Neural cell (in vitro differentiated cells): ENCODE measurements around the gene LGALS4. TPM values are rescaled to one million over a fixed set of nuclear protein-coding genes. Genes with fewer than 3 reads are reported as not detected.

Experiments
- H2AFZ ChIP-seq: fragments of 200-600, 300-800 bp; sonication (generic), shearing (Covaris generic); 2 replicates; pipeline ENCODE4 v1.6.0; 2014; ENCODE audit warnings: low read depth, mild to moderate bottlenecking, antibody characterized with exemption, low read length, moderate library complexity
- H3F3A ChIP-seq: fragments of 200-600 bp; shearing (Covaris generic); 2 replicates; pipeline ENCODE4 v1.6.1; 2016; ENCODE audit warnings: mild to moderate bottlenecking, moderate library complexity, mixed read lengths, antibody characterized with exemption, low read length; ENCODE audit not compliant: insufficient read depth, poor library complexity, severe bottlenecking
- H3K27ac ChIP-seq: fragments of 200-600, 300-800 bp; sonication (generic), shearing (Covaris generic); 2 replicates; pipeline ENCODE4 v1.5.1; 2014; ENCODE audit warnings: mild to moderate bottlenecking, low read length, moderate library complexity
- H3K27me3 ChIP-seq: fragments of 300-800, 200-600 bp; sonication (generic), shearing (Covaris generic); 2 replicates; pipeline ENCODE4 v1.6.0; 2014; ENCODE audit warnings: mild to moderate bottlenecking, low read depth, low read length, moderate library complexity; ENCODE audit not compliant: insufficient read depth
- H3K36me3 ChIP-seq: fragments of 300-800, 200-600 bp; sonication (generic), shearing (Covaris generic); 2 replicates; pipeline ENCODE4 v1.5.1; 2014; ENCODE audit warnings: mild to moderate bottlenecking, antibody characterized with exemption, low read length, moderate library complexity; ENCODE audit not compliant: insufficient read depth
- H3K4me2 ChIP-seq: fragments of 300-800, 200-600 bp; sonication (generic), shearing (Covaris generic); 2 replicates; pipeline ENCODE4 v1.6.0; 2014; ENCODE audit warnings: mild to moderate bottlenecking, low read length
- H3K4me3 ChIP-seq: fragments of 300-800, 200-600 bp; sonication (generic), shearing (Covaris generic); 2 replicates; pipeline ENCODE4 v1.5.1; 2014; ENCODE audit warnings: mild to moderate bottlenecking, low read length, moderate library complexity
- H3K79me2 ChIP-seq: fragments of 200-600 bp; shearing (Covaris generic); replicated peaks from 2 replicates; pipeline ENCODE4 v1.6.0; 2014; ENCODE audit warnings: mild to moderate bottlenecking, low read length, moderate library complexity; ENCODE audit not compliant: insufficient read depth
- H3K9ac ChIP-seq: fragments of 300-800, 200-600 bp; sonication (generic), shearing (Covaris generic); 2 replicates; pipeline ENCODE4 v1.6.1; 2016; ENCODE audit warnings: mild to moderate bottlenecking, low read length, mixed read lengths
- H3K9me2 ChIP-seq: fragments of 200-600 bp; shearing (Covaris generic); 2 replicates; pipeline ENCODE4 v1.6.1; 2016; ENCODE audit warnings: mild to moderate bottlenecking, low read length, mixed read lengths; ENCODE audit not compliant: insufficient read depth
- H3K9me3 ChIP-seq: fragments of 200-600, 300-800 bp; sonication (generic), shearing (Covaris generic); 2 replicates; pipeline ENCODE4 v1.6.1; 2016; ENCODE audit warnings: mild to moderate bottlenecking, mixed run types, low read length, moderate library complexity, mixed read lengths
- H4K20me1 ChIP-seq: fragments of 200-600 bp; shearing (Covaris generic); 2 replicates; pipeline ENCODE4 v1.6.1; 2016; ENCODE audit warnings: mild to moderate bottlenecking, mixed run types; ENCODE audit not compliant: insufficient read depth
- EP300 ChIP-seq: fragments of 450-650 bp; conservative IDR thresholded peaks from 2 replicates; pipeline ENCODE4 v1.6.1; 2014; ENCODE audit warnings: antibody characterized with exemption, mild to moderate bottlenecking, moderate library complexity; ENCODE audit not compliant: poor library complexity, severe bottlenecking
- EZH2 ChIP-seq: fragments of 200-600, 300-800 bp; shearing (Covaris generic), sonication (generic); IDR thresholded peaks from 2 replicates; pipeline ENCODE4 v1.6.1; 2014; ENCODE audit warnings: antibody characterized with exemption, low read length, borderline replicate concordance, mild to moderate bottlenecking; ENCODE audit not compliant: insufficient read depth, poor library complexity, severe bottlenecking
- MXI1 ChIP-seq: fragments of 450-650 bp; conservative IDR thresholded peaks from 2 replicates; pipeline ENCODE4 v1.6.1; 2014; ENCODE audit warnings: antibody characterized with exemption, mild to moderate bottlenecking; ENCODE audit not compliant: poor library complexity, severe bottlenecking
- POLR2AphosphoS5 ChIP-seq: IDR thresholded peaks from 2 replicates; pipeline ENCODE4 v1.6.1; 2012
- RAD21 ChIP-seq: fragments of 450-650 bp; conservative IDR thresholded peaks from 2 replicates; pipeline ENCODE4 v1.6.1; 2014; ENCODE audit warnings: antibody characterized with exemption, mild to moderate bottlenecking, moderate library complexity
- SMC3 ChIP-seq: fragments of 450-650 bp; conservative IDR thresholded peaks from 2 replicates; pipeline ENCODE4 v1.6.1; 2014; ENCODE audit warnings: antibody characterized with exemption, mild to moderate bottlenecking, moderate library complexity; ENCODE audit not compliant: poor library complexity
- TAF1 ChIP-seq: IDR thresholded peaks from 2 replicates; pipeline ENCODE4 v1.6.1; 2012; ENCODE audit warnings: low read depth
- polyA plus RNA-seq: library from polyadenylated mRNA; depleted of rRNA; stranded (reverse); fragments of >200 nt; gene quantifications from 2 replicates; pipeline ENCODE4 v1.2.3, GENCODE V29; 2014
- TF ChIP-seq, protein P1 (sequence below): IDR thresholded peaks from 2 replicates; pipeline ENCODE4 v1.6.1; 2012; ENCODE audit warnings: borderline replicate concordance
- TF ChIP-seq, protein P2 (sequence below): fragments of 450-650 bp; IDR thresholded peaks from 2 replicates; pipeline ENCODE4 v1.5.1; 2014; ENCODE audit warnings: antibody characterized with exemption, mild to moderate bottlenecking, moderate library complexity; ENCODE audit not compliant: poor library complexity, severe bottlenecking

Gene LGALS4
- polyA plus RNA-seq, 1 donor from 2014 or later, result 1.3 TPM

DNA sequence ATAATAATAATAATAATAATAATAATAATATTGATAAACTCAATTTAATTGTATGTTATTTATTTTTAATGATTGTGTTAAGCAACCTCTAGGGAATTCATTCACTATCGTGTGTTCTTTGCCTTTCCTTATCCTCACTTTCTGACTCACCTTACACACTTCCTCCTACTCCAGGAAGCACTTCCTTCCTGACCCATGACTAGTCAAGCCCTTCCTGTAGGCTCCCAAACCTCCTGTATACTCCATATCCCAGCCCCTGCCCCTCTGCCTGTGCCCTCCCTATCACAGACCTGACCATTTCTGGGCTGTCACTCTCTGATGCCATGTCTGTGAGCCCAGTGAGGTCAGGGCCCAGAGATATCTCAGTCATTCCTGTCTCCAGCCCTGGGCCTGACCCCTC is 7.6 kb downstream of the LGALS4 start (continued):
- TF ChIP-seq, protein P1, sequence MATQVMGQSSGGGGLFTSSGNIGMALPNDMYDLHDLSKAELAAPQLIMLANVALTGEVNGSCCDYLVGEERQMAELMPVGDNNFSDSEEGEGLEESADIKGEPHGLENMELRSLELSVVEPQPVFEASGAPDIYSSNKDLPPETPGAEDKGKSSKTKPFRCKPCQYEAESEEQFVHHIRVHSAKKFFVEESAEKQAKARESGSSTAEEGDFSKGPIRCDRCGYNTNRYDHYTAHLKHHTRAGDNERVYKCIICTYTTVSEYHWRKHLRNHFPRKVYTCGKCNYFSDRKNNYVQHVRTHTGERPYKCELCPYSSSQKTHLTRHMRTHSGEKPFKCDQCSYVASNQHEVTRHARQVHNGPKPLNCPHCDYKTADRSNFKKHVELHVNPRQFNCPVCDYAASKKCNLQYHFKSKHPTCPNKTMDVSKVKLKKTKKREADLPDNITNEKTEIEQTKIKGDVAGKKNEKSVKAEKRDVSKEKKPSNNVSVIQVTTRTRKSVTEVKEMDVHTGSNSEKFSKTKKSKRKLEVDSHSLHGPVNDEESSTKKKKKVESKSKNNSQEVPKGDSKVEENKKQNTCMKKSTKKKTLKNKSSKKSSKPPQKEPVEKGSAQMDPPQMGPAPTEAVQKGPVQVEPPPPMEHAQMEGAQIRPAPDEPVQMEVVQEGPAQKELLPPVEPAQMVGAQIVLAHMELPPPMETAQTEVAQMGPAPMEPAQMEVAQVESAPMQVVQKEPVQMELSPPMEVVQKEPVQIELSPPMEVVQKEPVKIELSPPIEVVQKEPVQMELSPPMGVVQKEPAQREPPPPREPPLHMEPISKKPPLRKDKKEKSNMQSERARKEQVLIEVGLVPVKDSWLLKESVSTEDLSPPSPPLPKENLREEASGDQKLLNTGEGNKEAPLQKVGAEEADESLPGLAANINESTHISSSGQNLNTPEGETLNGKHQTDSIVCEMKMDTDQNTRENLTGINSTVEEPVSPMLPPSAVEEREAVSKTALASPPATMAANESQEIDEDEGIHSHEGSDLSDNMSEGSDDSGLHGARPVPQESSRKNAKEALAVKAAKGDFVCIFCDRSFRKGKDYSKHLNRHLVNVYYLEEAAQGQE, result no peak
- no peak for TF ChIP-seq EZH2

DNA sequence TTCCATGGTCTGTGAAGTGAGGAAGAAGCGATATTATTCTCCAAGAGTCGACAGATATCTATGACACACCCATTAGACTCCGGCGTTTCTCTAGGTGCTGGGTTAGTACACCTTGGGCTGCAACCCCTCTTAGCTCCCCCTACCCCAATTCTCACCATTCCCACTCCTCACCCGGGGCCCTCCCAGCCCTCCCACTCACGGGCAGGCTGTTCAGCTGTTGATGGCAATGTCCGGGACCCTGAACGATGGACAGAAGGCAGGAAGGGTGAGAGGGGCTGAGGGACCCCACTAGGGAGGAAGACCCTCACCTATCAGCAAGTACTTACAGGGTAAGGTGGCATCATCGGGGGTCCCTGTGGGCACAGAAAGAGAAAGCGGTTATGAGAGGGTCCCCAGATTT is 9.2 kb downstream of the LGALS4 start:
- Histone ChIP-seq H4K20me1 (no peaks in the 10 kb centered on the region), H3K9ac (no peak overlapping the region), H3F3A (no peaks in the 10 kb centered on the region), H3K36me3 (no peaks in the 10 kb centered on the region), H3K27ac (no peak overlapping the region), H3K9me3 (no peaks in the 10 kb centered on the region), H3K79me2 (no peaks in the 10 kb centered on the region), H3K27me3 (no peaks in the 10 kb centered on the region), H3K4me2 (no peak overlapping the region), H3K4me3 (no peak overlapping the region), H3K9me2 (no peaks in the 10 kb centered on the region), H2AFZ (no peak overlapping the region)
- TF ChIP-seq POLR2AphosphoS5 (no peak), TAF1 (no peak), MXI1 (no peak), RAD21 (no peak), EP300 (no peak), EZH2 (no peak), SMC3 (no peak)
- TF ChIP-seq, protein P2, sequence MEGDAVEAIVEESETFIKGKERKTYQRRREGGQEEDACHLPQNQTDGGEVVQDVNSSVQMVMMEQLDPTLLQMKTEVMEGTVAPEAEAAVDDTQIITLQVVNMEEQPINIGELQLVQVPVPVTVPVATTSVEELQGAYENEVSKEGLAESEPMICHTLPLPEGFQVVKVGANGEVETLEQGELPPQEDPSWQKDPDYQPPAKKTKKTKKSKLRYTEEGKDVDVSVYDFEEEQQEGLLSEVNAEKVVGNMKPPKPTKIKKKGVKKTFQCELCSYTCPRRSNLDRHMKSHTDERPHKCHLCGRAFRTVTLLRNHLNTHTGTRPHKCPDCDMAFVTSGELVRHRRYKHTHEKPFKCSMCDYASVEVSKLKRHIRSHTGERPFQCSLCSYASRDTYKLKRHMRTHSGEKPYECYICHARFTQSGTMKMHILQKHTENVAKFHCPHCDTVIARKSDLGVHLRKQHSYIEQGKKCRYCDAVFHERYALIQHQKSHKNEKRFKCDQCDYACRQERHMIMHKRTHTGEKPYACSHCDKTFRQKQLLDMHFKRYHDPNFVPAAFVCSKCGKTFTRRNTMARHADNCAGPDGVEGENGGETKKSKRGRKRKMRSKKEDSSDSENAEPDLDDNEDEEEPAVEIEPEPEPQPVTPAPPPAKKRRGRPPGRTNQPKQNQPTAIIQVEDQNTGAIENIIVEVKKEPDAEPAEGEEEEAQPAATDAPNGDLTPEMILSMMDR, result no peak
- TF ChIP-seq, protein P1, result no peak
